Neural cell (in vitro differentiated cells): ENCODE results near the gene OST4.

Experiments
- CTCF ChIP-seq: fragments of 450-650 bp; IDR thresholded peaks from 2 replicates; pipeline ENCODE4 v1.5.1; 2014; ENCODE audit warnings: antibody characterized with exemption, mild to moderate bottlenecking, moderate library complexity; ENCODE audit not compliant: poor library complexity, severe bottlenecking
- EP300 ChIP-seq: fragments of 450-650 bp; conservative IDR thresholded peaks from 2 replicates; pipeline ENCODE4 v1.6.1; 2014; ENCODE audit warnings: antibody characterized with exemption, mild to moderate bottlenecking, moderate library complexity; ENCODE audit not compliant: poor library complexity, severe bottlenecking
- EZH2 ChIP-seq: fragments of 200-600, 300-800 bp; shearing (Covaris generic), sonication (generic); IDR thresholded peaks from 2 replicates; pipeline ENCODE4 v1.6.1; 2014; ENCODE audit warnings: antibody characterized with exemption, low read length, borderline replicate concordance, mild to moderate bottlenecking; ENCODE audit not compliant: insufficient read depth, poor library complexity, severe bottlenecking
- MXI1 ChIP-seq: fragments of 450-650 bp; conservative IDR thresholded peaks from 2 replicates; pipeline ENCODE4 v1.6.1; 2014; ENCODE audit warnings: antibody characterized with exemption, mild to moderate bottlenecking; ENCODE audit not compliant: poor library complexity, severe bottlenecking
- POLR2AphosphoS5 ChIP-seq: IDR thresholded peaks from 2 replicates; pipeline ENCODE4 v1.6.1; 2012
- RAD21 ChIP-seq: fragments of 450-650 bp; conservative IDR thresholded peaks from 2 replicates; pipeline ENCODE4 v1.6.1; 2014; ENCODE audit warnings: antibody characterized with exemption, mild to moderate bottlenecking, moderate library complexity
- SMC3 ChIP-seq: fragments of 450-650 bp; conservative IDR thresholded peaks from 2 replicates; pipeline ENCODE4 v1.6.1; 2014; ENCODE audit warnings: antibody characterized with exemption, mild to moderate bottlenecking, moderate library complexity; ENCODE audit not compliant: poor library complexity
- TAF1 ChIP-seq: IDR thresholded peaks from 2 replicates; pipeline ENCODE4 v1.6.1; 2012; ENCODE audit warnings: low read depth

GRCh38 chr2:27086724-27087593 is 15.5 kb upstream of the OST4 start, which contains the start of gene KHK:
- no peak for TF ChIP-seq CTCF
- TF ChIP-seq POLR2AphosphoS5 = no peak
- no peak for TF ChIP-seq EZH2
- no peak for TF ChIP-seq TAF1
- TF ChIP-seq RAD21 = no peak
- TF ChIP-seq SMC3 = no peak
- no peak for TF ChIP-seq EP300
- TF ChIP-seq MXI1 = peak; percentile 23
